ENCODE results near the gene PLAAT4.
"Not testable (repeated sequence)": the region's sequence is repeated elsewhere in the genome, so short reads cannot be mapped to it uniquely, and the experiment has no call there.

The PLAAT4 gene

DNA sequence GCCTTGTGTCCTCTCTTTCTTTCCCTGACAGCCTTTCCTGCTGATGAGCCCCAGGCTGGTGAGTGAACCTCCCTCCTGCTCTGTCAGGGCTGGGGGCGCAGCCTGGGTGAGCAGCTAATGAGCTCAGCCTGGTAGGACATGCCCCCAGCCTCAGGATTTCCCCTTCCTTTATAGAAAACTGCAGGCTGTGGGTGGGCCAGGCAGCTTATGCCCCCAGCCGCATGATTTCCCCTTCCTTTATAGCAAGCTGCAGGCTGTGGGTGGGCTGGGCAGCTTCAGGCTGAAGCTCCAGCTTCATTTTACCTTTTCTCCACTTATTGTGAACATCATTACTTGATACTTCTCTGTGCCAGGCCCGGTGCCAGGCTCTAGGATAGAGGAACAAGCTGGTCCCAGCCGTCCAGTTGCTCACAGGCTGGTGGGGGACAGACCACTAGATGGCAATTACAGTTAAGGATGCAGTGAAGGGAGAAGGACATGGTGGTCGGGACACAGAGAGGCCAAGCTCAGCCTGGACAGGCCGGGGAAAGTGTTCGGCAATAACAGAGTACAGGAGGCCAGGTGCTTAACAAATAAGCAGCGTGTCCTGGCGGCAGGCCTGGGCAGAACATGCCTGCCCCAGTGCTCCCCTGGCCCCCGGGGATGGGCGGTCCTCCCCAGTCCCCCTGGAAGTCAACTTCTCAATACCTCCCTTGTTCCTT lies 25.4 kb upstream of the PLAAT4 start:
- no peak for DNase-seq

DNA sequence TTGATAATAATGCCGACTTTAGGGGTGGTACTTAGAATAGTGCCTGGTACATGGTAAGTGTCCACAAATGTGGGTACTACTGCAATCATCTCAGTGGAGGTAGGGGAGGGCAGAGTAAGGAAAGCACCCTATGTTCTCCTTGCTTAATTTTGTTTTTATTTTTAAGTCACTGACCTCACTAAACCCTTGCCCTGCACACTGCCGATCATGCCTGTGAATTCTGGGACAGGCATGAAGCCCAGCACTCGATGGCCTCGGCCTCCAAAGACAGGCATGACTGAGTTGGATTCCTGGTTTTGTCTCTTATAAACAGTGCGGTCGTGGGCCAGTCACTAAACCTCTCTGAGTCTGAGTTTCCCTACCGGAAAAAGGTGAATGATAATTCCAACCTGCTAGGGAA lies 23.8 kb upstream of the PLAAT4 start:
- DNase-seq: no peak

DNA sequence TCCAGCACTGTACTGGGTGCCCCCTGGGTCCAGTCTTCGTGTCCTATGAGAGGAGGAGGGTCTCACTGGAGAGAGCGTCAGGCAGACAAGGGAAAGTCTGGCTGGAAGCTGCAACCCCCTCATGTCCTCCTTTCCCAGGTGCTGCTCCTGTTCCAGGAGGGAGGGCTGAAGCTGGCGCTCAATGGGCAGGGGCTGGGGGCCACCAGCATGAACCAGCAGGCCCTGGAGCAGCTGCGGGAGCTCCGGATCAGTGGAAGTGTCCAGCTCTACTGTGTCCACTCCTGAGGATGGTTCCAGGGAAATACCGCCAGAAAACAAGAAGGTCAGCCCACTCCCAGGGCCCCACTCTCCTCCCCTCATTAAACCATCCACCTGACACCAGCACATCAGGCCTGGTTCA lies 20.5 kb upstream of the PLAAT4 start:
- no peak for DNase-seq

DNA sequence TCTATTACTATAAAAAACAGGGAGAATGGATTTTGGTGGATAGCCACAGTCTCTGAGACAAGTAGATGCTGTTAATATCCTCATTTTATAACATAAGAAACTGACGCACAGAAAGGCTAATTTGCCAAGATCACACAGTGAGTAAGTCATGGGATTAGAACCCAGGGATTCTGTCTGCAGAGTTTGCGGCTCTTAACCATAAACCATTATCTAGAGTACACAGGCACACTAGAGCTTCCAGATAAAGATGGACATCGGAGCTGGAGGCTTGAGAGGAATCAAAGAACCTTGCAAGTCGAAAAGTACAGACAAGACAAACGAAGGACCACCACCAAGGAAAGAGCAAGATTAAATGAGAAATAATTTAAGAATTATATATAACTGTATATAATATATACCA lies 19.5 kb upstream of the PLAAT4 start:
- no peak for DNase-seq

DNA sequence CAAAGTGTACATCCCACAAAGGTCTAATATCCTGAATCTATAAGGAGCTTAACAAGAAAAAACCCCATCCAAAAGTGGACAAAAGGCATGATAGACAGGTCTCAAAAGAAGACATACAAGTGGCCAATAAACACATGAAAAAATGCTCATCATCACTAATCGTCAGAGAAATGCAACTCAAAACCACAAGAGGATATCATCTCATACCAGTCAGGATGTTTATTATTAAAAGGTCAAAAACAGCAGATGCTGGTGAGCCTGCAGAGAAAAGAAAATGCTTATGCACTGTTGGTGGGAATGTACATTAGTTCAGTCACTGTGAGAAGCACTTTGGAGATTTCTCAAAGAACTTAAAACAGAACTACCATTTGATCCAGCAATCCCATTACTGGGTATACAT lies 18.1 kb upstream of the PLAAT4 start:
- no peak for DNase-seq

DNA sequence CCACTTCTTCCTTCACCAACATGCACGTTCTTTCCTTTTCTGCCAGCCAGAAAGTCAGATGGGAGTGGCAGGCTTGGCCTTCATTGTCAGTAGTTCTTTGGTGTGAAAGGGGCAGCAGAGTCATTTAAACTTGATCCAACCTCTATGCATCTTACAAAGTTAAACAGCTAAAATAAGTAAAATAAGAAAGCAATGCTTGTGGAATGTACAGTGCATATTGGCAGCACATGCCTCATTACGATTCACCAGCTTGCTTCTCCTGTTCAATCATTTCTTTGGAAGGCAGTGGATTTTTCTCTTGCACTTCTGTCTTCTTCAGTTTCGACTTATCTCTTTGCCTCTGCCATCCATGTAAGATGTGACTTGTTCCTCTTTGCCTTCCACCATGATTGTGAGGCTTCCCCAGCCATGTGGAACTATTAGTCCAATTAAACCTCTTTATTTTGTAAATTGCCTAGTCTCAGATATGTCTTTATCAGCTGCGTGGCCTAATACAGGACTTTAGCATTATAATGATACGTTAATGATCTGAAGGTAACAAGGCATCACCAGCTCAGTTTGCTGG lies 15.9 kb upstream of the PLAAT4 start:
- no peak for DNase-seq

DNA sequence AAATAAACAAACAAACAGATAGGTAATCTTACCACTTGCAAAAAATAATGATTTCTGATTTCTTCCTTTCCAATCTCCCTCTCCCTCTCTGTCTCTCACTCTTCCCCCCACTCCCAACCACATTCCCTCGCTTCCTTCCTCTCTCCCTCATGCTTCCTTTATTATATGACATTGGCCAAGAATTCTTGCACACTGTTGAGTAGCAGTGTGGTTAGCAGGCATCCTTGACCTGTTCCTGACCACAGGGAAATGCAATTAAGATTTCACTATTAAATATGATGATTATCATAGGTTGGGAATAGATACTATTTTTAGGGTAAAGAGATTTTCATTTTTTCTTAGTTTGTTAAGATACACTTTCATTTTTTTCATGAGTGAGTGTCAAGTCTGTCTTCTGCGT lies 14.7 kb upstream of the PLAAT4 start:
- DNase-seq: no peak

DNA sequence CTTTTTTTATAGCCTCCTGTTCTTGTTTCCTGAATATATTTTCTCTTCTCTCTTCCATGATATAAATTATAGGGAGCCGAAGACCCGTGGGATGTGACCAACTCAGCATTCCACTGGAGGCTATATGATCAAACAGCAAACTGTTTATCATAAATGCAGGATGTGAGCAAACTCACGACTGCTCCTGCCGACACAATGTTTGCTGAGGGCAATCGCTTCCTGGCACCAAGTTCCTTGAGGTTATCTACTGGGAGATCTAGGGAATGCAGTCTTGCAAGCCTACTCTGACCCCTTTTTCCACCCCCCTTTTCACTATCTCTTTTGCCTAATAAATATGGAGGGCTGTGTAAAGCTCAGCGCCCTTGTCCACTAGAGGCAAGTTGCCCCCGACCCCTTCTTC lies 13.5 kb upstream of the PLAAT4 start:
- DNase-seq: no peak

DNA sequence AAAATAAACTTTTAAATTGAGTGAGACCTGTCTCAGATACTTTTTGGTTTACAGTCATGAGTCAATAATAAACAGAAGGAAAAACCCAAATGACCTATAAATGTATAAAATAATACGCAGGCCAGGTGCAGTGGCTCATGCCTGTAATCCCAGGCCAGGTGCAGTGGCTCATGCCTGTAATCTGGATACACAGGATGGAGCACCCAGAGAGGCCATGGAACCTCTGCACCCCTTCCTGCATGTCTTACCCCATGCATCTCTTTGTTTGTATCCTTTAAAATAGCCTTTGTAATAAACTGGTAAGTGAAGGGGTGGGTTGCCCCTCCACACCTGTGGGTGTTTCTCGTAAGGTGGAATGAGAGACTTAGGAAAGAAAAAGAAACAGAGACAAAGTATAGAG lies 8.9 kb upstream of the PLAAT4 start:
- DNase-seq: no peak

DNA sequence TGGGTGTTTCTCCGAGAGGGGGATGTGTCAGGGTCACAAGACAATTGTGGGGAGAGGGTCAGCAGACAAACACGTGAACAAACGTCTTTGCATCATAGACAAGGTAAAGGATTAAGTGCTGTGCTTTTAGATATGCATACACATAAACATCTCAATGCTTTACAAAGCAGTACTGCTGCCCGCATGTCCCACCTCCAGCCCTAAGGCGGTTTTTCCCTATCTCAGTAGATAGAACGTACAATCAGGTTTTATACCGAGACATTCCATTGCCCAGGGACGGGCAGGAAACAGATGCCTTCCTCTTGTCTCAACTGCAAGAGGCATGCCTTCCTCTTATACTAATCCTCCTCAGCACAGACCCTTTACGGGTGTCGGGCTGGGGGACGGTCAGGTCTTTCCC lies 8.5 kb upstream of the PLAAT4 start:
- not testable (repeated sequence) for DNase-seq

DNA sequence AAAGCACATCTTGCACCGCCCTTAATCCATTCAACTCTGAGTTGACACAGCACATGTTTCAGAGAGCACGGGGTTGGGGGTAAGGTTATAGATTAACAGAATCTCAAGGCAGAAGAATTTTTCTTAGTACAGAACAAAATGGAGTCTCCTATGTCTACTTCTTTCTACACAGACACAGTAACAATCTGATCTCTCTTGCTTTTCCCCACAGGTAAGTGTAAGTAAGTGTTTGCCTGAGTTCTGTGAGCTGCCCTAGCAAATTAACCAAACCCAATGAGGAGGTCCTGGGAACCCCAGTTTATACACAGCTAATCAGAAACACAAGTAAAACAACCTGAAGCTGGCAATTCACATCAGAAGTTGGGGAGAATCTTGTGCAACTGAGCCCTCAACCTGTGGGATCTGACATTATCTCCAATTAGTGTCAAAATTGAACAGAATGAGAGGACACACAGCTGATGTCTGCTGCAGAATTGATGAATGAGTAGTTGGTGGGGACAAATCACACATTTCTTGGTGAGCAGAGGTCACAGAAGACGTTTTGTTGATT lies 7.8 kb upstream of the PLAAT4 start:
- DNase-seq: not testable (repeated sequence)

DNA sequence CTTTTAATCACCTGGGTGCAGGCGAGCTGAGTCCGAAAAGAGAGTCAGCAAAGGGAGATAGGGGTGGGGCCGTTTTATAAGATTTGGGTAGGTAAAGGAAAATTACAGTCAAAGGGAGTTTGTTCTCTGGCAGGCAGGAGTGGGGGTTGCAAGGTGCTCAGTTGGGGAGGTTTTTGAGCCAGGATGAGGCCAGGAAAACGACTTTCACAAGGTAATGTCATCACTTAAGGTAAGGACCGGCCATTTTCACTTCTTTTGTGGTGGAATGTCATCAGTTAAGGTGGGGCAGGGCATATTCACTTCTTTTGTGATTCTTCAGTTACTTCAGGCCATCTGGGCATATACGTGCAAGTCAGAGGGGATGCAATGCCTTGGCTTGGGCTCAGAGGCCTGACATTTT lies 7.2 kb upstream of the PLAAT4 start:
- not testable (repeated sequence) for DNase-seq

DNA sequence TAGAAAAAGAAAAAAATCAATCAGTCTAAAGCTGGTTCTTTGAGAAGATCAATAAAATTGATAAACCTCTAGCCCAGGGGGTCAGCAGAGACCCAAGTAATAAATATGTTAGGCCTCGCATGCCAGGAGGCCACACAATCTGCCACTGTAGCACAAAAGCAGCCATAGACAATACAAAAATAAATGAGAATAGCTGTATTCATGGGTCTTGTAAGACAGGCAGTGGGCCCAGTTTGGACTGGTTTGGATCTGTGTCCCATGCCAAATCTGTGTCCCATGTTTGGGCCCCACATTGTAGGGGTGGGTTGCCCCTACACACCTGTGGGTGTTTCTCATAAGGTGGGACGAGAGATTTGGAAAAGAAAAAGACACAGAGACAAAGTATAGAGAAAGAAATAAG lies 6.6 kb upstream of the PLAAT4 start:
- no peak for DNase-seq

DNA sequence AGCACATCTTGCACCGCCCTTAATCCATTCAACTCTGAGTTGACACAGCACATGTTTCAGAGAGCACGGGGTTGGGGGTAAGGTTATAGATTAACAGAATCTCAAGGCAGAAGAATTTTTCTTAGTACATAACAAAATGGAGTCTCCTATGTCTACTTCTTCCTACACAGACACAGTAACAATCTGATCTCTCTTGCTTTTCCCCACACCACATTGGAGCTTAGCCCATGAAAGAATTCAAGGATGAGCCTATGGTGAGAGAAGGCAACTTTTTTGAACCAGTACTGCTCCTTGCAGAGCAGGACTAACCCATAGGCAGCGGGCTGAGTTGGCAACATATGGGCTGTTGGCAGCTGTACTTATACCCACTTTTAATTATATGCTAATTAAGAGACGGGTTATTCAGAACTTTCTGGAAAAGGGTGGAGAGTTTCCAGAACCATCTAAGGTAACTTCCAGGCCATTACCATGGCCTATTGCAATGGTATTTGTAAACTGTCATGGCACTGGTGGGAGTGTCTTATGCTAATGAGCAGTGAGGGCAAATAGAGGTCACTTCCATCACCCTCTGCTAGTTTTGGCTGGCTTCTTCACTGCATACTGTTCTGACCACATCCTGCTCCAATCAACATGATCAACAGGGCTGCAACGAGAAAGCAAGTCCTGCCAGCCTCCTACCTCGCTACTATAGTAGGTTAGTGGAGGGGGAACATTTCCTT lies 5.4 kb upstream of the PLAAT4 start:
- peak; percentile 58 for DNase-seq

DNA sequence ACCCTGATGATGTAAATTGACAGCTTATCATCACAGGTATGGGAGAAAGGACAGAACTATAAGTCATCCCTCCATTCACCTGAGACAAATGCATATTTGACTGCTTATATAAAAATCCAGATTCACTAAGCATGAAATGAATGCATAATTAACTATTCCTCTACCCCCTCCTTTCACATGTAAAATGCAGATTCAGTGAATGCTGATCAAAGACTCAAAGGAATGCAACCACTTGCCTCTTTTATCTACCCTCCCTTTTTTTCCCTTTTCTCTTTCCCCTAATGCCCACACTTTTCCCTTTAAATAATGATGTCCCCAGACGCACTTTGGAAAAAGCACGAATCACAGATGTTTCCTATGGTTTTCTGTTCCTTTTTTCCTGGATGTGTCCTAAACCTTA lies 4.5 kb upstream of the PLAAT4 start:
- no peak for DNase-seq

DNA sequence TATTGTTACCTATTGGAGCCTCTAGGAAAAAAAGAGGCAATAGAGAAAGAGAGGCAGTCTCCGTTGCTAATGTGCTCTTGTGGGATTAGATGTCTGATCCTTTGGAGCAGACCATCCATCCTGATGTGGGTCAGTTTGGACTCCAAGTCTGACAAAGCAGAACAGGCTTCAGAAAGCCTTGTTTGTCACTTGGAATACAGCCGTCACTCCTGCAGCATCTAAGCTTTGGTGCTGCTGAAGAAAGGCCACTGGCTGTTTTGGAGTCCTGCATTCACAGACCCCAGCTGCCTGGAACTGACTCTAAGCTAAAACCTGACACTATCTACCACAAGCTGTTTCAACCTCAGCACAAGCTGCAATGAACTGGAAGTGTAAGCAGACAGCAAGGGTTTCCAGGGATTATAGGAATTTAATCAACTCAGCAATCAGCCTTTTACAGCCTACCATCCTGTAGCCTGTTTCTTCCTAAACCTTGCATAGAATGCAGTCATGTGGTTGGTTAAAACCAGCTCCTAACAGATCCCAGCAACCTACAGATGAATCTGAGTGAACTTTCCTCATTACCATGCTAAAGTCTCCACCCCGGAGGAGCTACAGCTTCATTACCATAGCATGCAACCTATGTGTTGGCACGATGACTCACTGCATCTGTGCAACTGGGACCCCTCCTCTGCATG lies 3.7 kb upstream of the PLAAT4 start:
- no peak for DNase-seq

DNA sequence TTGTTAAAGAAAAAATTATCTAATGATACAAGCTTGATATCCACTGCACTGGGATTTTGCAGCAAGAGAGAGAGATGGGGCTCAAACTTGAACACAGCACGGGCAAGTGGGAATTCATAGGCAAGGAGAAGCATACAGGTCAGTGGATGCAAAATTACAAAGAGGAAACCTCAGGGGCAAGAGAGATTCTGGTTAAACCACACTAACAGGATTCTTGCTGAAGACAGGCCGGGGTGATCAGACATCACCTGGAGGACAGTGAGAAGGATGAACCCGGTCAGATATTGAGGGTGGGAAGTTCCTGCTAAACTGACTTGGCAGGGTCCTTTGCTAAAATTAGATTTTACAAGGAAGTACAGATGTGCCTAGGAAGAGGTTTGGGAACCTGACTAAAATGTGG lies 2.5 kb upstream of the PLAAT4 start:
- no peak for DNase-seq

DNA sequence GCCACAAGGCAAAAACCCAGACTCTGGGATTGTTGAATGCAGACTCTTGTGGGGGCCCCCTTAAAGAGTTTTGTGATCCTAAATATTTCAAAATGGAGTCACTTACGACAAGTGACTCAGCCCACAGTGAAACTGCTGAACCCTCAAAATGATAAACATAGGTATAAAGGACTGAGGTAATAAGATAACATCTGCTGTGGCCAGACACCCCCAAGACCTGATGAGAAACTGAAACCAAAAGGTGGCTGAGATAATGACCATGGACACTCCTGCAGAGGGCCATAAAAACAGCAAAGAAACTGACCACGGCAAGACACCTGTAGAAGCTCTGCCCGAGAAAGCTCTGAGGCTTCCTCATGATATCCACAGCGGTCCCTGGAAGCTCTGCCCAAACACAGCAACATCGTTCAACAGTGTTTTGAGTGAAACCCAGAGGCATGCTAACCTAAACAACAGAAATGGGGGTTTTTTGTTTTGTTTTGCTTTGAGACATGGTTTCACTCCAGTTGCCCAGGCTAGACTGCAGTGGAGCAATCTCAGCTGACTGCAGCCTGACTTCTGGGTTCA lies 1.6 kb upstream of the PLAAT4 start:
- no peak for DNase-seq

DNA sequence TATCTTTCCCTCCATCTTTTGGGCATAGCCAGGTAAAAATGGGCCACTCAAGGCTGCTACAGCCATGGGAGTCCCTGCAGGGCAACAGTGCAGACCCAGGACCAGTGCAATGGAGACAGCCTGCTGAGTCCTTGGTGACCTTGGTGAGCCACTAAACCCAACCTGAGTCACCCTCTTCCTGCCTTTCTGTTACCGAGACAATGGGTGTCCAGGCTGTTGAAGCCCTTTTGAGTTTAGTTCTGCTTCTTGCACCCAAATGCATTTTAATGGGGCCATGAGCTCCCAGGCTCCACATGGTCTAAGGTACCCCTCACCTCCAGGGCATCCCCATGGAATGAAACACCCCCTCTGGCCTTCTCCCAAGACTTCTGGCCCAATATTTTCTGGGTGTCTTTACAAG lies 874 bp upstream of the PLAAT4 start:
- no peak for DNase-seq

DNA sequence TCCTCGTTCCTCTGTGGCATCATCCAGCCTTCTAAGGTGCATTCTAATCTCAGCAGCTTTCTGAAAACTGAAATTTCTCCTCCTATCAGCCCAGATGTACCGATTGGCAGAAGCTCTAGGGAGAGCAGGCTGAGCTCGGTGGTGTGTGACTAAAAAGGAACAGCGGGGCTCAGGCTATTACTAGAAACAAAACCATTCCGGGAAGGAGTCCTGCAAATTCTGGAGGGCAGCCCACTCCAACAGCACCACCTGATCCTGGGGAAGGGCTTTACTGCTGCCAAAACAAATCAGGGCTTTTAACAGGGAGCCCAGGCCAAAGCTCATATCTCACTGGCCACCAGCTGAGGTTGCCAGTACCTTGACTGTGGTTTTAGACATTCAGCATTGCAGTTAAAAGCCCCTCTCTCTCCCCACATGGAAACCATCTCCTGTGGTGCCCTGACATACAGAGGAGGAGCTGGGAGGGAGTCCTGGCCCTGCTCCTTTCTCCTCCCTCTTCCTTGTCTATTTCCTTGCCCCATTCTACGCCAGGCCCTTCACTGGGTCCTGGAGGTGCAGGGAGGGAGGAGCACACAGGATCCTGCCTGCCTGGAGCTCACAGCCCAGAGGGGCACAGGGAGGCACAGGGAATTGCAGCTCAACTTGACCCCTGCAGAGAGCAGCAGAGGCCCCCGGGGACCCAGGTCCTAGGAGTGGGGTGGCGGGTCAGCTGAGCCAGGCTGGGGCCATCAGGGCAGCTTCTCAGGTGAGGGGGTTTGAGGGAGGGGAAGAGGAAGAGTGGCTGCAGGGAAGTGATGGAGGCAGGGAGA lies 889 bp downstream of the PLAAT4 start:
- no peak for DNase-seq

DNA sequence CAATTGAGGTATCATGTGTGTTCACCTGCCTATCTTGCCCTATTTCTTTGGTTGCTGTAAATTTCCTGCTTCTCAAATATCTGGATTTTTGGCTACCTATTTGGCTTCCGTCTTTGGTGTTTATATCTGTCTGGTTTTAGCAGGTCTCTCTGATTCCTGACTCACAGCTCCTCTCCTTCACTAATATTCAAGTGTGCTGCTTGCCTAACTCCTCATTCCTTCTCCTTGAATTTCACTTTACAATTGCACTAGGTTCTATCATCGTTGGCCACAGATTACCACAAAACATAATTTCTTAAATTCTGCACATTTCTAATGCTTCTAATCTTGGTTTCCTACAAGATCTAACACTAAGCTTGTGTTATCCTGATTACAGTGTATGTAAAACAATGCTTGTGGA lies 5.9 kb downstream of the PLAAT4 start:
- DNase-seq: not testable (repeated sequence)

DNA sequence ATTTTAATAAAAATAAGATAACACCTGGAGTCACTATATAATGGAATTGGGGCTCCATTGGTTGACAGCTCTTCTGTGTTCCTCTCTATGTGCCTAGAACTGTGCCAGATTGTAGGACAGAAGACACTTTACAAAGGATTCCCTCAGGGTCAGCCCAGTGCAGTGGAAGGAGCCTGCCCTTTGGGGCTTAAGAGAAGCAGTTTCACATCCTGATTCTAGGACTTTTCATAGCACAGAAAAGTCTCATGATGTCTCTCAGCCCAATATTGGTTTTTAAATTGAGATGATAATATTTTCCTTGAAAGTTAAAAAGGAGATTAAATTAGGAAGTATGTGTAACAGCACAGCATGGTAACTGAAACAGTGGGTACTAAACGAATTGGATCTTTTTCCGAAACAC lies 7.1 kb downstream of the PLAAT4 start:
- DNase-seq: no peak
